GM12874 (cell line): ENCODE results near the gene ORC6.

Experiments used
- CTCF ChIP-seq: IDR thresholded peaks from 2 replicates; pipeline ENCODE4 v1.5.1; 2011; ENCODE audit warnings: low read depth, mild to moderate bottlenecking, control low read depth, low read length, moderate library complexity; ENCODE audit not compliant: insufficient read depth

The ORC6 gene

GRCh38 chr16:46736695-46737094 is 47.2 kb downstream of the ORC6 start:
- no peak for TF ChIP-seq CTCF

GRCh38 chr16:46737621-46738214 is 48.3 kb downstream of the ORC6 start:
- no peak for TF ChIP-seq CTCF

GRCh38 chr16:46739934-46740333 is 50.5 kb downstream of the ORC6 start:
- no peak for TF ChIP-seq CTCF

- TF ChIP-seq CTCF, result no peak
Measured at GRCh38 chr16:46743232-46743719, 53.8 kb downstream of the ORC6 start.

- TF ChIP-seq CTCF, result no peak
Measured at GRCh38 chr16:46745617-46746016, 56.2 kb downstream of the ORC6 start.

GRCh38 chr16:46746821-46747776 is 57.6 kb downstream of the ORC6 start:
- no peak for TF ChIP-seq CTCF
